ENCODE results near the gene ELF2.

- TF ChIP-seq, protein P1, sequence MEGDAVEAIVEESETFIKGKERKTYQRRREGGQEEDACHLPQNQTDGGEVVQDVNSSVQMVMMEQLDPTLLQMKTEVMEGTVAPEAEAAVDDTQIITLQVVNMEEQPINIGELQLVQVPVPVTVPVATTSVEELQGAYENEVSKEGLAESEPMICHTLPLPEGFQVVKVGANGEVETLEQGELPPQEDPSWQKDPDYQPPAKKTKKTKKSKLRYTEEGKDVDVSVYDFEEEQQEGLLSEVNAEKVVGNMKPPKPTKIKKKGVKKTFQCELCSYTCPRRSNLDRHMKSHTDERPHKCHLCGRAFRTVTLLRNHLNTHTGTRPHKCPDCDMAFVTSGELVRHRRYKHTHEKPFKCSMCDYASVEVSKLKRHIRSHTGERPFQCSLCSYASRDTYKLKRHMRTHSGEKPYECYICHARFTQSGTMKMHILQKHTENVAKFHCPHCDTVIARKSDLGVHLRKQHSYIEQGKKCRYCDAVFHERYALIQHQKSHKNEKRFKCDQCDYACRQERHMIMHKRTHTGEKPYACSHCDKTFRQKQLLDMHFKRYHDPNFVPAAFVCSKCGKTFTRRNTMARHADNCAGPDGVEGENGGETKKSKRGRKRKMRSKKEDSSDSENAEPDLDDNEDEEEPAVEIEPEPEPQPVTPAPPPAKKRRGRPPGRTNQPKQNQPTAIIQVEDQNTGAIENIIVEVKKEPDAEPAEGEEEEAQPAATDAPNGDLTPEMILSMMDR (tag by site-specific recombination; IDR thresholded peaks at IDR 0.05), result no peak
- TF ChIP-seq MEIS1 (CRISPR knock-in tag; IDR thresholded peaks at IDR 0.05; ENCODE audit: borderline replicate concordance) (no peak), TCF7L2 (IDR thresholded peaks at IDR 0.05; ENCODE audit: borderline replicate concordance, low read depth, low read length) (no peak), ZNF792 (tag by site-specific recombination; IDR thresholded peaks at IDR 0.05) (no peak), ZNF10 (tag by site-specific recombination; IDR thresholded peaks at IDR 0.05) (no peak), ZNF514 (tag by site-specific recombination; IDR thresholded peaks at IDR 0.05) (no peak), ZNF629 (tag by site-specific recombination; IDR thresholded peaks at IDR 0.05) (no peak), ZNF362 (tag by site-specific recombination; IDR thresholded peaks at IDR 0.05) (no peak), REST (tag by site-specific recombination; IDR thresholded peaks at IDR 0.05) (no peak), REPIN1 (tag by site-specific recombination; IDR thresholded peaks at IDR 0.05; ENCODE audit: low read depth) (no peak), PATZ1 (tag by site-specific recombination; IDR thresholded peaks at IDR 0.05) (no peak)
Observed at GRCh38 chr4:139219450-139220055, 42.5 kb upstream of the ELF2 start.
